CD4-positive, alpha-beta T cell treated with Interleukin-21 for 1 hour (primary cell): ENCODE data around the gene PACC1.

Source experiments
- DNase-seq: peaks from one replicate; pipeline ENCODE4 v3.0.0-alpha.2; 2020

Gene PACC1

DNA sequence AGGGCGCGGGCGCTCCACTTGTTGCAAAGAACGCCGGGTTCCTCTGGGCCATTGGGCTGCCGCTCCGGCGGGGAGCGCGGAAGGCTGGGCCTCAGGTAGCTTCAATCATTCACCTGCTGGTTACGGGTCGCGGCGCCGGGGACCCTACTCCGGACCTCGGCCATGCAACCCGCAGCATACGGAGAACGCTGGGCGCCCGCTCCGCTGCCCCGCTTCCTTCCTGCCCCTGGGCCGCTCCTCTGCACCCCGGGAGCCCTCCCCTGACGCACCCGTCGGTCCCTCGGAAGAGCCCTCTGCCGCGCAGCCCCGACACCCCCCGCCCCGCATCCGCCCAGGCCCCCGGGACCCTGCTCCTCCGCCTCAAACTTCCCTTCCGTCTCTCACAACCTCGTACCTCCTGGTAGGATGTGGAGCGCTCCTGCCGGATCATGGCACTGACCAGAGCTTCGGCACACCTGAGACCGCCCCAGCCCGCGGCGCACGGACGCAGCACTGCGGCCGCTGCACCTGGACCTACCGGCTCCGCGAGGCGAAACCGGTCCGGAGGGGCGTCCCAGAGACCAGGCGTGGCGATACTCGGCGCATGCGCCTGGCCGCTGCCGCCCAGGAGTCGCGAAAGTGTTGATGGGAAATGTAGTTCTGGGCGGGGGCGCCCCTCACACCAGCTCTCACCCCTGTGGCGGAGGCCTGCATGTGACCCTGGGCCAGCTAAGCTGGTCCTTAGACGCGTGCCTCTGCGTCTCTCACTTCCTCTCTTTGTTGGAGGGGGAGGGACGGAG, at the start of gene PACC1:
PACC1 (minus strand) TSS at position 559 of the 779 bp plus-strand sequence; CDS start at position 430, 129 bp downstream.
- DNase-seq, result peak; percentile 93

- no peak for DNase-seq
These were observed 49.0 kb upstream of the PACC1 start for GRCh38 chr1:212463565-212464285.

- no peak for DNase-seq
These were observed 47.4 kb upstream of the PACC1 start for GRCh38 chr1:212461916-212462660.

DNA sequence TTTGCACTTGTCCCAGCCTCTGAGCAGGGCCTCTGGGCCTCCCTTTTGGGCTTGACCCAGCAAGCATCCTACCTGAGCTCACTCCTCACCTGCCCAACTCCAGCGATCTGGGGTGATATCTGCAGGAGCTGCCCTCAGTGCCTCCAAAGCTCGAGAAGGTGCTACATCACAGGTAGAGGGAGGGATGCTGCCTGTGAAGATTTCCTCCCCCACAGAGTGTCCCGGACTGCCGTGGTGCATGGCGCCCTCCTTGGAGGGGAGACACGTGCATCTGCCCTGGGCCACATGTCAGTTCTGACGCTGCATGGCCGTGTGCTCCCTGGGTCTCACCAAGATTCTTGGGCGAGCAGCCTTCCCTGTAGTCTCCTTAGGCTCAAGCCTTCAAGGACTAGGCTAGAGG, 45.7 kb upstream of the PACC1 start:
- DNase-seq, result no peak

GRCh38 chr1:212459656-212460055, 45.0 kb upstream of the PACC1 start:
- DNase-seq, result no peak

DNA sequence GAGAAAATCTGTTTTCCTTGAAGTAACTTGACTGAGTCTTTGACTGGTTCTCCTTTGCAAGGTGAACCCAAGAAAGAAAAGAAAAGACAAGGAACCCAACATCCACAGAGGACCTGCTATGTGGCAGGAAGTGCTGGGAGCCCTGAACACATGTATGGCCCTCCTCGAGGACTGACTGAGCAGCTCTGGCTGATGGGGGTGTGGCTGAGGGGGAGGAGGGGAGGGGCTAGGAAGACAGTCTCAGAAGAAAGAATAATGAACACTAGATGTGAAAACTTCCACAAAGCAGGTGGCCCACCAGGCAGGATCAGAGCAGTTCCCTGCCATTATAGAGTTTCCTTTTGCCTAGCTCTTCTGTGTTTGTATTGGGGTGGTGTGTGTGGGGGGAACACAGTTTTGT, 44.1 kb upstream of the PACC1 start:
- DNase-seq, result no peak

GRCh38 chr1:212457740-212458338, 43.2 kb upstream of the PACC1 start:
- peak; percentile 60 for DNase-seq

- DNase-seq, result peak; percentile 78
These were observed 41.3 kb upstream of the PACC1 start for GRCh38 chr1:212455803-212456528.

DNA sequence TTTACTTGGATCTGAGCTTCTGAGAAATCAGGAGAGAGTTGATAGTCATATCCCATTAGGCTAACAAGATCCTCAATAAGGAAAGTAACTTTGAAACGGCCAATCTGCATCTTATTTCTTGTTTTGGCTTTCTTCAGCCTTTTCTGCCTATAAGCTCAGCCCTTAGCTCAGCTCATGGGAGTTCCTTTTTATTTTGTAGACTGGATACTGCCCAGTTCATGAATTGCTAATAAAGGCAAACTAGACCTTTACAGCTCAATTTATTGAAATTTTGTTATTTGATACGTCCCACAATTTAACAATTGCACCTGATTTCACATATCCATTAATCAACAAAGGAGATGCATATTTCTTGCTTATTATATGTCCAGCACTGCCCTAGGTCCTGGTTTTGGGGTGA, 40.7 kb upstream of the PACC1 start:
- DNase-seq, result no peak

DNA sequence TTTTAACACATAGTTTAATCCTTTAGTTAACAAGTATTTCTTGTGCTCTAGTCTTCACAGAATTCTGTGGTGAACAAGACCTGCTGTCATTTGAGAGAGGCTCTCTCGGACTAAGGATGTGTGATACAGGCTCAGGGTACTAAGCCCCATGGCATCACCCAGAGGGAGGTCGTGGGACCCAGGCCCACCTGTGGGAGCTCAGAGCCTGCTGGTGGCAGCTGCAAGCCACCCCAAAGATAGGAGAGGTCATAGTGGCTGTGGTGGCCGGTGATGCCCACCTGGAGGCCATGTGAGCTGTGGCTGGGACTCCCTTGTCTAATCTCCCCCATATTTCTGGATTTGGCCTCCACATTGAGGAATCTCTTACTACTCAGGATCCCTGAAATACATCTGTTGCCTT, 40.1 kb upstream of the PACC1 start:
- DNase-seq, result no peak

GRCh38 chr1:212453156-212453857, 38.6 kb upstream of the PACC1 start:
- no peak for DNase-seq

GRCh38 chr1:212452323-212453155, 37.9 kb upstream of the PACC1 start:
- no peak for DNase-seq

- DNase-seq, result no peak
These were observed 37.0 kb upstream of the PACC1 start for GRCh38 chr1:212451416-212452322.

DNA sequence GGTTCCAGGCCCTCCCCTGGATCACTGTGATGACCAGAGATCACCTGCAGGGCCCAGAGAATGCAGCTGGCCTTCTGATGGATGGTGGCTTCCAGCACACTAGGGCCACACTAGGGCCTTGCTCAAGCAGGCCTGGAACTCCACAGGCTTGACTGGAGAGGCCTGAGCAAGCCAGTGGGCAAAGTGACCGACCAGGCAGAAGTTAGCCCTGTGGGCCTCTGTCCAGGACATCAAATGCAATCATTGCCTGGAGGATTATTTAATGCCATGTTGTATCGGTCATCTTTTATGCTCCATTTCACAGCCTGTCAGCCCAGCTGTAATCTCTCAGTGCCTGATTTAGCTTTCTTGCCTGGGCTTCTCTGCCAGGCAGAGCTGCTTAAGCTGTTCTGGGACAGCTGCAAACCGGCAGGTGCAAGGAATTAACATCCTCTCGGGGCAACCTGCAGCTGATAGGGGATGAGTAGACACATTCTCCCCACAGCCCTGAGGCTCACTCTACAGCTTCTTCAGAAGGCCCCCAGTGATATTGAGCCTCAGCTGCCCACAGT, 35.7 kb upstream of the PACC1 start:
- no peak for DNase-seq

DNA sequence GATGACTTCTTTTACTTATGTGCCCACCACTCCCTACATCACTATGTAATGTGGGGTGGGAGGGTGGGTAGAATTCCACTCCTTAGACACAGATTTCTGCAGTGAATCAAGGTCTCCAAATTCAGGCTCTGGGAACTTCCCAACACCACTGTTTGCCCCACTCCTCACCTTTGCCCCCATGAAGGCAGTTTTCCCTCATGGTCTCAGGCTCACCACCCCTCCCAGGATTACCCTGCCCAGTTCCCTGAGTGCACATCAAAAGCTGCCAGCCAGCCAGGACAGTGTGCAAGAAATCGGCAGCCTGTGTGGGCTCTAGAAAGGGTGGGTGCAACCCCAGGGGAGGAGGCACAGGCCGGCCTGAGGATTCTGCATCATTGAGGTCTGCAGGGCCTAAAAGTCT, 32.8 kb upstream of the PACC1 start:
- DNase-seq, result no peak

DNA sequence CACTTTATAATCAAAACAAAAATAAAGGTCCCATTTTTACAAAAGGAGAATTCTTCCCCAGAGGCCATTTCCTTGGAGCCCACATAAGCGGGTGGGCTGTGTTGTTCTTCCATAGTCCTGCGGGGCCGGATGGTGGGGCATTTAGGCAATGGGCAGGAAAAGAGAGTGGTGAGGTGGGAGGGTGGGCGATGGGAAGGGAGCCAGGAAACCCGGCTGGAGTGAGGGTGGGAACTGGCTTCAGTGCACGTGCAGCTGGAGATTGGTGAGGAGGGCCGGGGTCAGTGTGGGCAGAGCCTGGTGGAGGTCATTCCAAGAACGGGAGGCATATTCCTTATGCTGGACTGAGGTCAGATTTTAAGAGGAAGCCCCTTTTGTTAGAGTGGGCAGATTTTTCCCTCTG, 31.6 kb upstream of the PACC1 start:
- no peak for DNase-seq

GRCh38 chr1:212442408-212442807, 27.7 kb upstream of the PACC1 start:
- no peak for DNase-seq

DNA sequence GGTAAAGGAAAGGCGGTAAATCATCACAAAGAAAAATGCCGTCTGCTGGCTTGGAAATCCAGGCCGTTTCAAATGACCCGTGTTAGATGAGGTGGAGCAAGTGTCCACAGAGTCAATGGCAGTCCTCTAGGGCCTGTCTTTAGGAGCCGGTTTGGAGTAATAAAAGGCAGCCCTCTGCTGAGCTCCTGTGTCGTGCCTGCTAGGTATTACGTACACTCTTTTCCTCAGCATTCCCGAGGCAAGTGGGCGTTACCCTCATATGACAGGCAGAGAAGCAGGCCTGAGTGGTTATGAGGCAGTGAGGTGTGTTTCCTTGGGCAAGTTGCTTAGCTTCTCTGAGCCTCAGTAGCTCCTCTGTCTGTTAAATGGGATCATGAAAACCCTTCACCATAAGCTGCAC, 25.7 kb upstream of the PACC1 start:
- DNase-seq, result no peak

DNA sequence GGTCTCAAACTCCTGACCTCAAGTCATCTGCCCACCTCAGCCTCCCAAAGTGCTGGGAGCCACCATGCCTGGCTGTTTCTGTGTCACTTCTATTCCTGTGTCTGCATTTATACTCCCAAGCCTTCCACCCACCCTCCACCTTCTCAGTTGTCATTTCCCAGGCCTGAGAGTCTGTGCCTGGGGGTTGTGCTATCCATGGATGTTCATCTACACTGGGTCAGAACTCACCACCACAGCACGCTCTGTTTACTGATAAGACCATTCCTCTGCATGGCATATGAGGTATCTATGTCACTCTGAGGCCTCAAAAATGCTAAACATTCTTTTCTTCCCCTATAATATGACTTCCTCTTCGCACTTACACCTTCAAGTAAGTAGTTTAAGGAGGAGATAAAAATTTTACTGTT, 24.1 kb upstream of the PACC1 start:
- DNase-seq, result no peak
